Iris pigment epithelial cell (primary cell): ENCODE measurements around the gene KNG1.
"Not testable (repeated sequence)": the region's sequence is repeated elsewhere in the genome, so short reads cannot be mapped to it uniquely, and the experiment has no call there.

Experiments used
- DNase-seq: peaks from one replicate; pipeline ENCODE4 v3.0.0-alpha.2; 2011; ENCODE audit warnings: low read depth

Gene KNG1

DNA sequence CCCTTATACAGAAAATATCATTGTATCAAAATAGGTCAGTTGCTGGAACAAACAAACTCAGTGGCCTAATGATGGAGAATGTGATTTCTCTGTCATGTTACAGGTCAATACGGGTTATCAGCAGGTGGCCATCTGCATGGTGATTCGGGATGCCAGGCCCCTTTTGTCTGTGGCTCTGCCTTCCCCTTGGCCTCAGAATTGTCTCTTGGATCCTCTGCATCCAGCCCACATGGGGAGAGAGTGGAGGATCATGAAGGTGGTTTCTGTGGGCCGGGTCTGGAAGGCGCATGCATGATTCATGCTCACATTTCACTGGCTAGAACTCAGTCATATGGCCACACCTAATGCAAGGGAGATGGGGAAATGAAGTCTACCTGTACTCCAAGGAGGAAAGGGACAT lies 6.5 kb upstream of the KNG1 start:
- not testable (repeated sequence) for DNase-seq

DNA sequence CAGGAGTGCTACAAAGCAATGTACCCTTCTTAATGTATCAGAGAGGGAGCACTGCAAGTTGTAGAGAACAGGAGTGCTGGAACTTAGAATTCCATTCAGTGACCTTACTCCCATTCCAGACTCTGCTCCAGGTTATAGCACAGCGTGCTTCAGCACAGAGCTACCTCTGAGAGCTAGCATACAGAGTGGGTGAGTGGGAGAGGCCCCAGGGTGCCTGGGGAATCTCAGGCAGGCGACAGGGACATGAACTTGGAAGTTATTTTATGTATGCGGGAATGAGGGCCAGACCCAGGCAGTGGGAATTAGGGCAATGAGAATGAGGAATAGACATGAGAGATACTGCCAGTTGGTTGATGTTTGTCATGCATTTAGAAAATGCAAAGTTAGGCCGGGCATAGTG lies 3.7 kb upstream of the KNG1 start:
- no peak for DNase-seq

DNA sequence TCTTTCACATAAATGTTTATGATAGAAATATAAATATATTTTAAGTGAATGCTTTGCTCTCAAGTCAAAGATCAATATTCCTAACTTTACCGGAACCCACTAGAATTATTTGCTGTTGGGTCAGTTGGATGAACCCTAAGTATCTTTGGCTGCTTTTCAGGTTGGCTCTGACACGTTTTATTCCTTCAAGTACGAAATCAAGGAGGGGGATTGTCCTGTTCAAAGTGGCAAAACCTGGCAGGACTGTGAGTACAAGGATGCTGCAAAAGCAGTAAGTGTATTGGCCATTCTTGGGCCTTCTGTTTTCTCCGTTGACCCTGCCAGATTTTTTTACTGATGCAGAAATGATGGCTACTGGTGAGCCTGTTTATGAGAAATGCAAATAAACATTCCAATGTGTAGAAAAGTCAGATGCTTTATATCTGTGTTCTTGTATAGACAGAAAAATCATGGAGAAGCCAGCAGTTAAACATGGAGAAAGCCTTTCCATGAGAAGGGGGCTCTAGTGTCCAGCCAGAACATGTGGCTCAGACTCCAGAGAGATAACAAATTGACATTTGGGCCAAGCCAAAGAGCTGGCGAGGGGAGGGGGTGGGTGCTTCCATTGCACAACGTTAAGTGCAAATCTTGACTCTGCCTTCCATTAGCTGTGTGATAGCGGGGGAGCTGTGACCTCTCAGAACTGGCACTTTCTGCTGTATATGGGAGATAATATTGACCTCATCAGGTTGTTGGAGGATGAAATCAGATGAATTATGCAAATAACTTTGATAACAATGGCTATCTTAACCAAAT lies 3.0 kb downstream of the KNG1 start:
- DNase-seq: no peak

DNA sequence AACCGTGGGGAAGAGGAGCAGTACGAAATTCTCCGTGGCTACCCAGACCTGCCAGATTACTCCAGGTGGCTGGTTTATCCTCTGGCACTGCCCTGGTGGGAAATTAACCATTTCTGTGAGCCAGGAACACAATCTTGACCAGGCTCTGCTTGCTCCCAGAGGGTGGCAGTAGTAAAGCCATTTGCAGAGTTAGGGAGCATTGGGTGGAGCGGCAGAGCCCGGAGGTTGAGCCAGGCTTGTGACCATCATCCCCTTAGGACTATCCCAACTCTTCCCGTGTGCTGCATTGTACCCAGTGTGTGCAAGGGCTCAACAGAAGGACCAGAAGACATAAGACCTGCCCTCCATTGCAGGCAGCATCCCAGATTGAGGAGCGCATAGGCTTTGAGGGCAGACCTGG lies 5.3 kb downstream of the KNG1 start:
- no peak for DNase-seq

DNA sequence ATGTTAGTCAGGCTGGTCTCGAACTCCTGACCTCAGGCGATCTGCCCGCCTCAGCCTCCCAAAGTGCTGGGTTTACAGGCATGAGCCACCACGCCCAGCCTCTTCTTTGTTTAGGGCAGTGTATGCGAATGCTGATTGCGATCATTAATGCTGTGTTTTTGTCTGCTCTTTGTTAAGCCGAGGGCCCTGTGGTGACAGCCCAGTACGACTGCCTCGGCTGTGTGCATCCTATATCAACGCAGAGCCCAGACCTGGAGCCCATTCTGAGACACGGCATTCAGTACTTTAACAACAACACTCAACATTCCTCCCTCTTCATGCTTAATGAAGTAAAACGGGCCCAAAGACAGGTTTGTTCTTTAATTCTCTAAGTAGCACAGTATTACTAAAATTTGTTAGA lies 7.8 kb downstream of the KNG1 start:
- DNase-seq: no peak

DNA sequence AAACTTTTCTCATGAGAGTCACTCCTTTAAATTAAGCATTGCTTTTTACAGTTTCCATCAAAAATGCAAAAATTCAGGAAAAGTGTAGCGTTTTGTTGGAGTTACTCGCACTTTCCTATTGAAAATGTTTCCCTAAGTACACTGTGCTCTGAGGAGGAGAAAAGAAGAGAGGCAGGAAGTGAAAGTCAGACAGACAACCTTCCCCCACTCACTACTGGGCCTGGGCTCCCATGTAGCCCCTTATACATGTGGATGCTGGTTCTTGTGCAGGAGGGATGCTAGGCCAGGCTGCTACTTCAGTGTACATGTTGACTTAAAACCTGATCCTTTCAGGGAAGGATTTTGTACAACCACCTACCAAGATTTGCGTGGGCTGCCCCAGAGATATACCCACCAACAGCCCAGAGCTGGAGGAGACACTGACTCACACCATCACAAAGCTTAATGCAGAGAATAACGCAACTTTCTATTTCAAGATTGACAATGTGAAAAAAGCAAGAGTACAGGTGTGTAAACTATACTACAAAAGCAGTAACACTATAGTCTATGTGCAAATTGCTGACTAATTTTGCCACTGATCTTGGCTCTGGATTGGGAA lies 15.1 kb downstream of the KNG1 start:
- DNase-seq: no peak

DNA sequence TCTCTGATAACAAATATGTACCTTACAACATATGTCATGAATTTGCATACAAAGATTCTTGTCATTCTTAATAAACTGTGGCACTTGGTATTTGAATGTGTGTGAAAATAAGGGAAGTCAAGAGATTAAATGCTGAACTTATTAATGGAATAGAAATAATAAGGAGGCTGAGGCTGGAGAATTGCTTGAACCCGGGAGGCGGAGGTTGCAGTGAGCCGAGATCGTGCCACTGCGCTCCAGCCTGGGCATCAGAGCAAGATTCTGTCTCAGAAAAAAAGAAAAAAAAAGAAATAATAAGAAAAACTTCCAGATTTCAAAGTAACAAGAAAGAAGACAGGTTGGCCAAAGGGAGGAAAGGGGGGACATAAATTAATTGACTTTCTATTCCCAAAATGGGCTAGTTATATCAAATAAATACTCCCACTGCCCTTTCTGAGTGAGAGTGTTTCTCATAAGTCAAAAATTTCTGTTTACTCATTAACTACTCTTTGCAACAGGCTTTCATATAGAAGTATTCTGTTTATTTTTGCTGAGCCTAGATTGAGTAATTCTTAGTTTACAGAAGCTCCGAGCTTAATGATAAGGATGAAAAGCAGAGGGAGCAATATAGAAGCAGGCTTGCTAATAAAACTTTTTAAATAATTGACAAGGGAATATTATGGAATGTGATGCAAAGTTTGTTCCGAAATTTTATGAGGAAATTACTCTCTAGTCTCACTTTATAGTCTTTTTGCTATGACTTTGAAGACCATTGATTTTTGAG lies 25.6 kb downstream of the KNG1 start:
- peak; percentile 34 for DNase-seq

DNA sequence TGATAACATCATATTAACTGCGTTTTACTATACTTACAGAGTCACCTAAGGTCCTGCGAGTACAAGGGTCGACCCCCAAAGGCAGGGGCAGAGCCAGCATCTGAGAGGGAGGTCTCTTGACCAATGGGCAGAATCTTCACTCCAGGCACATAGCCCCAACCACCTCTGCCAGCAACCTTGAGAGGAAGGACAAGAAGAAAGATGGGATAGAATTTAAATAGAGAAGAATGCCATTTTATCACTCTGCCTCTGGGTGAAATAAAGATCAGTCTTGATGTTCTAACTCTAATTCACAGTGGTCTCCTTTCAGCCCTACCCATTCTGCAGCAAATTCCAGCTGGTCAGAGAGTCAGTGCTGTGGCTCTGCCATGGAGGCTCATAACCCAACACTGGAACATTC lies 26.5 kb downstream of the KNG1 start:
- DNase-seq: no peak

DNA sequence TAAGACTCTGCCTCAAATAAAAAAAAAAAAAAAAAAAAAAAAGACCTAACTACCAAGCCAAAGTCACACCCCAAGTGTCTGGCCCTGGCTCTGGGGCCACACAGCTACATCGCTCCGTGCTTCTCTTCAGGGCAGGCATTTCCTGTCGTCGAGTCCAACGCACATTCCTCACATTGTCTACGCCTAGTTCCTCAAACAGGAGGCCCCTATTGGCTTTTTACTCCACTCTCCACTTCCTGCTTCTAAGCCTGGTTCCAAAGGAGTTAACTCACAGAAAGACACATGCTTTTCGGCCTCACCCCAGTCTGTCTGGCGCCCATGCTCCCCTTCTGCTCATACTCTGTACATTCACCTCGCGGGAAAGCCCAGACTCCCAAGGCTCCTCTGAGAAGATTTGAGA lies 28.8 kb downstream of the KNG1 start:
- peak; percentile 88 for DNase-seq

DNA sequence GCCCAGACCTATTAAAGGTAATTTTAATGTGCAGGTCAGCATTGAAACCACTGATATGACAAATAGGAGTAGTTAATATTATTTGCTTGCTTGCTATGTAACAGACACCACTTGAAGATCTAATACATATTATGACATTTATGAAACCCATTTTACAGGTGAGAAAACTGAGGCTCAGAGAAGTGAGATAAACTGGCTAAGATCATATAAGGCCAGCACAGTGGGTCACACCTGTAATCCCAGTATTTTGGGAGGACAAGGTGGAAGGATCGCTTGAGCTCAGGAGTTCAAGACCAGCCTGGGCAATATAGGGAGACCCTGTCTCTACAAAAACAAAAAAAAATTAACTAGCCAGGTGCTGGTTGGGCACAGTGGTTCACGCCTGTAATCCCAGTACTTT lies 33.2 kb downstream of the KNG1 start:
- DNase-seq: no peak

DNA sequence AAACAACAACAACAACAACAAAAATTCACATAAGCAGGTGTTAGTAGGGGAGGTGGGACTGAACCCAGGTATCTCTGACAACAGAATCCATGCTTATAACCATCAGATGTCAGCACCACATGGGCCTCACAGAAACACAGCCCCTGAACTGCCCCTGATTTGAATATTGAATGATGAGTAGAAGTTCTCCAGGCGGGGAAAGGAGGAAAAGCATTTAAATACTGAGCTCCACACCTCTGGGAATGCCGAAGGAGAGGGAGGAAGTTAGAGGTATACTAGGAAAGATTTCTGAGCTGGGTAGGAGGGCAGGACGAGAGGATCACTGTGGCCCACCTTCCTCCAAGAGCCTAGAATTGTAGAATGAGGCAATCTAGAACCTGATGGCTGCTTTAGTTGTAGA lies 34.3 kb downstream of the KNG1 start:
- DNase-seq: no peak

DNA sequence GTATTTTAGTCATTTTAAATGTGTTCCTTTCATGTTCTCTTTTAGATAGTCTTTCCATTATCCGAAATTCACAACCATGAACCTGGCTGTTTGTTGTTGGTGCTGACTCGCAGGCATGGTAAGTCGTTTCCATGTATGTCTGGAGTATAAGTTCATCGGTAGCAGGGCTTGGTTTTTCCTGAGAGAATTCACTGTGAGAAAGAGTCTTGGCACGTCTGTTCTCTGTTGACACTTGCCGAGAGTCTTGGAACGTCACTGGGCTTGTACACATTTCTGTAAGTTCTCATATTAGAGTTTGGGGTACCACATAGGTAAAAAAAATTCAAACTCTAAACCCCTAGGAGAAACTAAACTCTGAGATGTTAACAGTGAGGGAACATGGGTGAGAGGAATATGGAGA lies 36.8 kb downstream of the KNG1 start:
- peak; percentile 39 for DNase-seq

DNA sequence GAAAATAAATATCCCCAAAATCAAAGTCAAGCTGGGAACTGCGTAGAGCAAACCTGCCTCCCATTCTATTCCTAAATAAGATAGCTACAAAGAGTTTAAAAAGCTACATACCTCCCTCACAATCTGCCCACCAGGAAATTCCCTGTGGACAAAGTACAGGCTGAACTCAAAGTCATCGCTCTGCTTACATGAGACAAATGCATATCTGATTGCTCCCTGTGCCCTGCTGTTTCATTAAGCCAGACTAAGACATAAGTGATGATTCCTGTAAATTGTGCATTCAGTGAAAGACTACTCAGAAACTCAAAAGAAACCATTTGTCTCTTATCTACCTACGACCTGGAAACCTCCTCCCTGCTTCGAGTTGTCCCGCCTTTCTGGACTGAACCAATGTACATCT lies 37.7 kb downstream of the KNG1 start:
- no peak for DNase-seq

DNA sequence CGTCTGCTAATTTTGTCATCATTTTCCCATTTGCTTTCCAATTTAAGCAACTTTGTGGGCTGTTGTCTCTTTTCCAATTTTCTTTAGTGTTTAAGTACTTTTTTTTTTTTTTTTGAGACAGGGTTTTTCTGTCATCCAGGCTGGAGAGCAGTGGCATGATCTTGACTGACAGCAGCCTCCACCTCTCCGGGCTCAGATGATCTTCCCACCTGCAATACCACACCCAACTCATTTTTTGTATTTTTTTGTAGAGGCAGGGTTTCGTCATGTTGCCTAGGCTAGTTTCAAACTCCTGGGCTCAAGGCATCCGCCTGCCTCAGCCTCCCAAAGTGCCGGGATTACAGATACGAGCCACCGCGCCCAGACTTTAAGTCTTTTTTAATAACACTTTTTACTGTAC lies 40.1 kb downstream of the KNG1 start:
- DNase-seq: no peak

DNA sequence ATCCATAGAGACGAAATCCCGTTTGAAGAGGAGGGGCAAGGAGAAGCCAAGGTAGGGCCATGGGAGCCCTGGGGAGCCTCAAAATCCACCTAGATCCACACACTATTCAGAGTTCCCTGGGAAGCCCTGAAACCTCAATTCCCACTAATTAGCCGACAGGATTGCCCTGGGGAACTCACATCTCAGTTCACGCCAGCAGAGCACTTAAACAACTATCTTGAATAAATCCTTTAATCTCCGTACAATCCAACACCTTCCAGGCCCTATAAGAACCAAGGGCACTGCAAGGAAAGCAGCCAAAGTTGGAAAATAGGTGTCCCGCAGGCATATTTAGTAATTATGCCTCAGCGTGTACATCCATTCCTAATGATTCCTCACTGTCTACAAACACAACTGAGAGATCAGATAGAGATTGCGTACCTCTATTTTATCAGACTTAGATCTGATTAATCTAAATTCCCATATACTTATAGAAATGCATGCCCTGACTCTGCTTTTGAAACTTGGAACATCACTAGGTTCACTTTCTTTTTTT lies 40.6 kb downstream of the KNG1 start:
- no peak for DNase-seq

DNA sequence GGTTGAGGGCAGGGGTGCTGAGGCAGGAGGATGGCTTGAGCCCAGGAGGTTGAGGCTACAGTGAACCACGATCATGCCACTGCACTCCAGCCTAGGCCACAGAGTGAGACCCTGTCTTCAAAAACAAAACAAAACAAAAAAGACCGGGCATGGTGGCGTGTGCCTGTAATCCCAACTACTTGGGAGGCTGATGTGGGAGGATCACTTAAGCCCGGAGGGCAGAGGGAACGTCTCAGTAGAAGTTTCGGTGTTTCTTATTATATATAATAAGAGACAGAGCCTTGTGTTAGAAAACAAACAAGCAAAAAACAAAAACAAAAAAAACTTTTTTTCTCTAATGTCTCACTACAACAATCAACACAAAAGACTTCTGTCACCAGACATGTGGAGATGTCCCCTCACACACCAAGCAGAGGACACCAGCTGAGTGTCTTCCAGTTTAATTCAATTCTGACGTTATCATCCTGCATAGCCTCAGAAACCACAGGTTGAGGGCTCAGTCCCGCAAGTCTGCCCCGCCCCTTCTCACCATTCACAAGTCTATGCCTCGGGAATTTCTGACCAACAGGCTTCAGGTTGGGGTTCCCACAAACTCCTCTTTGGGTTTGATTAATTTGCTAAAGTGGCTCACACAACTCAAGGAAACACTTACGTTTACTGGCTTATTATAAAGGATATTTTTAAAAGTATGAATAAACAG lies 42.2 kb downstream of the KNG1 start:
- no peak for DNase-seq

DNA sequence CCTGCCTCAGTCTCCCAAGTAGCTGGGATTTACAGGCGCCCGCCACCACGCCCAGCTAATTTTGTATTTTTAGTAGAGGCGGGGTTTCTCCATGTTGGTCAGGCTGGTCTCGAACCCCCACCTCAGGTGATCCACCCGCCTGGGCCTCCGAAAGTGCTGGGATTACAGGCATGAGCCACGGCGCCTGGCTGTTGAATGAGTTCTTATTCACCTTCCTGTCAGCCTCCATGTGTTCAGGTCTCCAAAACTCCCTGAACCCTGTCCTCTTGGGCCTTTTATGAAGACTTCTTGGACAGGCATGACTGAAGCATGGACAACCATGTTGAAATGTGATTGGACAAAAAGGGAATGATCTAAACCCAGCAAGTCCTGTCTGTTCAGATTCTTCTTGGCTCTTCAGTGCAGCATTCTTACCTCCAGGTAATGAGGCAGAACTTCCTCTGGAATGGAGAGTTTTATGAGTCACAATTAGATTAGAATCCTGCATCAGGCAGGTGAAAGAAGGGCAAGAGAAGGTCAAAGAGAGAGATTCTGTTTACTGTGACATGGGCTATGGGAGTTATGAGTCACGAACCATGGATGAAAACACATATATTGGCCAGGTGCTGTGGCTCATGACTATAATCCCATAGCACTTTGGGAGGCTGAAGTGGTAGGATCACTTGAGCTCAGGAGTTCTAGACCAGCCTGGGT lies 43.1 kb downstream of the KNG1 start:
- no peak for DNase-seq

DNA sequence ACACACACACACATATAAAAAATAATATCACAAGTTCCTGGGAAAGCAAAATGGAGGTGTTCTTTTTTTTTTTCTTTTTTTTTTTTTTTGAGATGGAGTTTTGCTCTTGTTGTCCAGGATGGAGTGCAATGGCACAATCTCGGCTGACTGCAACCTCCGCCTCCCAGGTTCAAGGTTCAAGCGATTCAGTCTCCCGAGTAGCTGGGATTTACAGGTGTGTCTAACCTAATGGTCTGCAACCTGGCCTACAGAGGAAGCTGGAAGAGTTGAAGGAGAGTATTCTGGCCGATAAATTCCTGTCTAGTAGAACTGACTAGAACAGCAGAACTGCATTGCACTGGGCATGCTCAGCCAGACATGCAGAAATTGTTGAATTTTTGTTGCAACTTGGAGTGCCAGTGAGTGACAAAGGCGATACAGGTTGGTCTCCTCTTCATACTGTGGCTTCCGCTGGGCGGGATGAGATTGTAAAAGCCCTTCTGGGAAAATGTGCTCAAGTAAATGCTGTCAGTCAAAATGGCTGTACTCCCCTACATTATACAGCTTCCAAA lies 43.8 kb downstream of the KNG1 start:
- DNase-seq: no peak

DNA sequence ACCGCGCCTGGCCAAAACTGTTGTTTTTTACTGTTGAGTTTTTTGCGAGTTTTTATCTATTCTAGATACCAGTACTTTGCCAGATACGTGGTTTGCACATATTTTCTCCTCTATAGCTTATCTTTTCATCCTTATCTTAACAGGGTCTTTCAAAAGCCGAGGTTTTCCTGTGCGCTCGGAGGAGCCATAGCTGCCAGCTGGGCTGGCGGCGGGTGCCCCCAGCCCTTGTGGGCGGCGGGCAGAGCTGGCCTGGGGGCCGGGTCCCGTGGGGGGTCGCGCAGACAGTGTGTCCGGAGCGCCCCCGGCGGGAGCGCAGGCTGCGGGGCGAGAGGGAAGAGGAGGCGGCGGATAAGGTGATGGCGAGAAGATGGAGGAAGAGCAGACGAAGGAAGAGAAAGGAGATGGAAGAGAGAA lies 55.1 kb downstream of the KNG1 start:
- no peak for DNase-seq

DNA sequence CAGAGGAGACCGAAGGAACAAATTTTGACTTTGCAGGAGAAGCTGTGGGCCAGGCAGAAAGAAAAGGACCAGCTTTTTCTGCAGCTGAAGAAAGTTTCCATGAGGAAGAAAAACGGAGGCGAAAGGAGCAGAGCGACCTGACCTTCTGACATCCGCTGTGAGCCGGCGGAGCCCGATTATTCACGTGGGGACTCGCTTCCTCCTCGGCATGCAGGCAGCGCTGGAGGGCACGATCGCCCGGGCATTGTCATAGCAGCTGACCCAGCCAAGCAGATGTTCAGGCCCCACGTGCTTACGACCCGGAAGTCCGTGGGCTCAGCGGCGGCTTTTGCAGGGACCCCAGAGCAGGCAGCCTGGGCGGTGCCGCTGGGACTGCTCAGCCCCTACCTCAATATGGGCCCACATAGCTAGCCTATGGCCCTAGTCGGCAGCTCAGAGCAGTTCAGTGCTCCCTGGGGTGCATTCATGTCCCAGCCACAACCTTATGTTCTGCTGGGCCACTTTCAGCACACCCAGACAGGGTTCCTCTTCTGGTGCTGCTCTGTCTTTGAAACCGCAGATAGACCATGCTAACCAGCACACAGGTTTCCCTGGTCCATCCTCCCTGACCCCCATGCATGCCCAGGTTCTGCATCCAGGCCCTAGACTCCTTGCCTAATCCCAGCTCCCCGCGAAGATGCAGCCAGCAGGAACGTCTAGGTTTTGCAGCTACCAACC lies 55.7 kb downstream of the KNG1 start:
- DNase-seq: no peak

DNA sequence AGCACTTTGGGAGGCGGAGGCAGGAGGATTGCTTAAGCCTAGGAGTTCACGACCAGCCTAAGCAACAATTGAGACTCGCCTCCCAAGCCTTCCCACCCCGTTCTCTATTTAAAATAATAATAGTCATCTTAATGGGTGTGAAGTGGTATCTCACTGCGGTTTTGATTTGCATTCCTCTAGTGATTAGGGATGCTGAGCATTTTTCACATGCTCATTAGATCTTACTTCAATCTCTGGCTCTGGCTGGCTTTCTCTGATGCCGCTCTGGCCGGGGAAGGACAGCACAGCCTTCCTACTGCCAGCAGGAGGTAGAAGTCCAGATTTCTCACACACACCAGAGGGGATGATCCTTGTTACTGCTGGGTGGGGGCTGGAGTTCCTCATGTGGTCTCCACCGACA lies 58.8 kb downstream of the KNG1 start:
- no peak for DNase-seq
